Small intestine (tissue), 7 donors: ENCODE data around the gene CRACDL. TPM values are rescaled to one million over a fixed set of nuclear protein-coding genes. Genes with fewer than 3 reads are reported as not detected.

Source experiments
- DNase-seq, 2 donors: peaks; one replicate each; pipeline versions ENCODE4 v3.0.0 to v3.0.0-alpha.2; 2013
- FAIRE-seq: peaks from 2 replicates; lab custom pipeline; 2012; peaks lifted over from hg19 to GRCh38; lab: Jason Lieb, UNC
- H3K27ac ChIP-seq, 3 donors: one replicate each; pipeline ENCODE4 v1.5.1; 2013; ENCODE audit warnings: low read length in 2 of 3, mild to moderate bottlenecking in 2 of 3, control low read depth in 1 of 3, inconsistent platforms in 1 of 3, low read depth in 1 of 3, moderate library complexity in 1 of 3
- H3K27me3 ChIP-seq, 3 donors: one replicate each; pipeline ENCODE4 v1.6.1; 2013; ENCODE audit warnings: low read length in 3 of 3, inconsistent platforms in 1 of 3; ENCODE audit not compliant: control insufficient read depth in 3 of 3, insufficient read depth in 3 of 3
- H3K36me3 ChIP-seq, 3 donors: one replicate each; pipeline ENCODE4 v1.6.1; 2013; ENCODE audit warnings: low read length in 3 of 3, inconsistent platforms in 1 of 3, low read depth in 1 of 3, mild to moderate bottlenecking in 1 of 3, moderate library complexity in 1 of 3; ENCODE audit not compliant: control insufficient read depth in 3 of 3, insufficient read depth in 2 of 3
- H3K4me1 ChIP-seq, 3 donors: one replicate each; pipeline ENCODE4 v1.6.1; 2013; ENCODE audit warnings: low read length in 2 of 3, inconsistent platforms in 1 of 3, low read depth in 1 of 3, mild to moderate bottlenecking in 1 of 3, moderate library complexity in 1 of 3; ENCODE audit not compliant: control insufficient read depth in 3 of 3, insufficient read depth in 2 of 3
- H3K4me3 ChIP-seq, 3 donors: one replicate each; pipeline ENCODE4 v1.5.1; 2013; ENCODE audit warnings: low read length in 3 of 3, control low read depth in 1 of 3, inconsistent platforms in 1 of 3, low read depth in 1 of 3, mild to moderate bottlenecking in 1 of 3, moderate library complexity in 1 of 3
- H3K9me3 ChIP-seq, 2 donors: one replicate each; pipeline ENCODE4 v1.6.1; 2013; ENCODE audit warnings: low read depth in 1 of 2, low read length in 1 of 2; ENCODE audit not compliant: control insufficient read depth in 2 of 2, insufficient read depth in 1 of 2
- WGBS, 3 donors: extraction: QIAGEN DNeasy Blood & Tissue Kit; methylation state at CpG; one replicate each; pipeline ENCODE4 v1.1.7; 2013; 5-methylcytosine and 5-hydroxymethylcytosine counted together
- polyA plus RNA-seq, 4 donors: library from polyadenylated mRNA; stranded (reverse) in 3 of 4; unstranded in 1 of 4; fragments of 200-250 nt in 3 of 4; fragments of 120-200 nt in 1 of 4; gene quantifications; one replicate each; pipeline versions ENCODE4 v1.2.1 to v1.2.3, GENCODE V29; 2013
- donor health status: healthy with polysubstance abuse.
- donor health status: control.
- donor health status: control.
- donor health status: Bipolar disorder and iron deficiency.
- donor health status: healthy.

Gene CRACDL
- polyA plus RNA-seq, 4 donors, result 3.0 to 10.3 (median 7.3) TPM

- FAIRE-seq, result no peak
- 82 to 84% (median 84%) methylated on average over 9 of the region's 9 CpGs for WGBS, 3 donors
Measured at GRCh38 chr2:98921062-98921461, 15.0 kb downstream of the CRACDL start.

GRCh38 chr2:98917031-98917471 lies 19.0 kb downstream of the CRACDL start:
- Histone ChIP-seq H3K27me3 (no peaks in the 10 kb centered on the region), H3K4me3 (no peak overlapping the region), H3K4me1 (no peaks in the 10 kb centered on the region), H3K27ac (no peak overlapping the region), H3K36me3 (no peaks in the 10 kb centered on the region), H3K9me3 (no peaks in the 10 kb centered on the region)
- WGBS, 3 donors, result 60 to 84% (median 68%) methylated on average over 4 of the region's 4 CpGs
- no peak for DNase-seq
- FAIRE-seq, result no peak

More at GRCh38 chr2:98921062-98921461, 15.0 kb downstream of the CRACDL start:
- Histone ChIP-seq H3K27me3 (no peaks in the 10 kb centered on the region), H3K27ac (no peak overlapping the region), H3K9me3 (no peaks in the 10 kb centered on the region), H3K36me3 (no peaks in the 10 kb centered on the region), H3K4me3 (no peak overlapping the region), H3K4me1 (peaks cover 0 to 5% (median 0%) of the 10 kb centered on the region in 3 donors)
- DNase-seq, result no peak

GRCh38 chr2:98915751-98916358 lies 20.2 kb downstream of the CRACDL start:
- H3K27ac ChIP-seq, result no peak overlapping the region
- H3K9me3 ChIP-seq, result no peaks in the 10 kb centered on the region
- peaks cover 0 to 3% (median 0%) of the 10 kb centered on the region in 3 donors for H3K4me1 ChIP-seq
- WGBS, 3 donors, result 83 to 86% (median 85%) methylated on average over 9 of the region's 9 CpGs
- H3K4me3 ChIP-seq, result no peak overlapping the region
- FAIRE-seq, result no peak
- H3K27me3 ChIP-seq, result no peaks in the 10 kb centered on the region
- no peak for DNase-seq
- H3K36me3 ChIP-seq, result no peaks in the 10 kb centered on the region

- 80 to 81% (median 80%) methylated on average over 10 of the region's 10 CpGs for WGBS, 3 donors
- Histone ChIP-seq H3K27me3 (no peaks in the 10 kb centered on the region), H3K4me1 (peaks cover 0 to 3% (median 0%) of the 10 kb centered on the region in 3 donors), H3K9me3 (no peaks in the 10 kb centered on the region), H3K36me3 (no peaks in the 10 kb centered on the region), H3K4me3 (no peak overlapping the region), H3K27ac (no peak overlapping the region)
- DNase-seq (no peak), FAIRE-seq (no peak)
Measured at GRCh38 chr2:98914713-98915580, 21.1 kb downstream of the CRACDL start.

GRCh38 chr2:98913916-98914712 lies 21.9 kb downstream of the CRACDL start:
- Histone ChIP-seq H3K4me3 (no peak overlapping the region), H3K36me3 (no peaks in the 10 kb centered on the region), H3K27ac (no peak overlapping the region), H3K4me1 (peaks cover 0 to 9% (median 0%) of the 10 kb centered on the region in 3 donors), H3K27me3 (no peaks in the 10 kb centered on the region), H3K9me3 (no peaks in the 10 kb centered on the region)
- FAIRE-seq (no peak), DNase-seq (no peak)
- 87 to 90% (median 88%) methylated on average over 12 of the region's 12 CpGs for WGBS, 3 donors

- H3K4me1 ChIP-seq, result peaks cover 0 to 9% (median 0%) of the 10 kb centered on the region in 3 donors
- DNase-seq (no peak), FAIRE-seq (no peak)
- WGBS, 3 donors, result 73 to 77% (median 74%) methylated on average over 11 of the region's 11 CpGs
- H3K27me3 ChIP-seq, result no peaks in the 10 kb centered on the region
- no peak overlapping the region for H3K27ac ChIP-seq
- no peak overlapping the region for H3K4me3 ChIP-seq
- H3K9me3 ChIP-seq, result no peaks in the 10 kb centered on the region
- H3K36me3 ChIP-seq, result no peaks in the 10 kb centered on the region
Measured at GRCh38 chr2:98912957-98913915, 22.8 kb downstream of the CRACDL start.

GRCh38 chr2:98912221-98912851 lies 23.7 kb downstream of the CRACDL start:
- Histone ChIP-seq H3K27ac (no peak overlapping the region), H3K36me3 (no peaks in the 10 kb centered on the region), H3K27me3 (no peaks in the 10 kb centered on the region), H3K4me1 (peaks cover 0 to 9% (median 0%) of the 10 kb centered on the region in 3 donors), H3K9me3 (no peaks in the 10 kb centered on the region), H3K4me3 (no peak overlapping the region)
- DNase-seq (no peak), FAIRE-seq (no peak)
- WGBS, 3 donors, result 70 to 76% (median 72%) methylated on average over 18 of the region's 18 CpGs
